ENCODE data around the gene GPRC5D.

GPRC5D gene

DNA sequence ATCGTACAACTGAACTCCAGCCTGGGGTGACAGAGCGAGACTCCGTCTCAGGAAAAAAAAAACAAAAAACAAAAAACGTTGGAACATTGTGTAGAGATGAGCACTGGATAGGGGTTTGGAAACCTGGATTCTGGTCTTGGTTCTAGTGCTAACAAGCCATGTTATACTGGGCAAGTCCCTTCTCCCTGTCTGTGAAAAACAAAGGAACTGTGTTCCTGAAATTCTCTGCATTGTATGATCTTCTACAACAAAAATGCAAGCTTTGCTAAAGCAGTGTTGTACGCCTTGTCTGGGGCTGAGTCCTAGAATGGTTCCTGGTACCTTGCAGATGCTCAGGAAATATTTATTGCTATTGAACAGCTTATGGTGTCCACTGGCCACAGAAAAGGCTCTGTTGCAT is 13.4 kb downstream of the GPRC5D start:
- H3K79me2 ChIP-seq (ENCODE audit: insufficient read depth, low read depth) = no peaks in the 10 kb centered on the region
- H3K4me3 ChIP-seq (IDR thresholded peaks at IDR 0.05; ENCODE audit: insufficient read depth, low read depth, low read length) = no peak overlapping the region
- H3K4me1 ChIP-seq (ENCODE audit: low read depth, poor library complexity, severe bottlenecking) = no peaks in the 10 kb centered on the region
- no peak overlapping the region for H3K27ac ChIP-seq
- H3K4me2 ChIP-seq = no peak overlapping the region
- TF ChIP-seq, protein P1, sequence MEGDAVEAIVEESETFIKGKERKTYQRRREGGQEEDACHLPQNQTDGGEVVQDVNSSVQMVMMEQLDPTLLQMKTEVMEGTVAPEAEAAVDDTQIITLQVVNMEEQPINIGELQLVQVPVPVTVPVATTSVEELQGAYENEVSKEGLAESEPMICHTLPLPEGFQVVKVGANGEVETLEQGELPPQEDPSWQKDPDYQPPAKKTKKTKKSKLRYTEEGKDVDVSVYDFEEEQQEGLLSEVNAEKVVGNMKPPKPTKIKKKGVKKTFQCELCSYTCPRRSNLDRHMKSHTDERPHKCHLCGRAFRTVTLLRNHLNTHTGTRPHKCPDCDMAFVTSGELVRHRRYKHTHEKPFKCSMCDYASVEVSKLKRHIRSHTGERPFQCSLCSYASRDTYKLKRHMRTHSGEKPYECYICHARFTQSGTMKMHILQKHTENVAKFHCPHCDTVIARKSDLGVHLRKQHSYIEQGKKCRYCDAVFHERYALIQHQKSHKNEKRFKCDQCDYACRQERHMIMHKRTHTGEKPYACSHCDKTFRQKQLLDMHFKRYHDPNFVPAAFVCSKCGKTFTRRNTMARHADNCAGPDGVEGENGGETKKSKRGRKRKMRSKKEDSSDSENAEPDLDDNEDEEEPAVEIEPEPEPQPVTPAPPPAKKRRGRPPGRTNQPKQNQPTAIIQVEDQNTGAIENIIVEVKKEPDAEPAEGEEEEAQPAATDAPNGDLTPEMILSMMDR (conservative IDR thresholded peaks at IDR 0.05; ENCODE audit: low read depth, low read length) = no peak
- no peaks in the 10 kb centered on the region for H3K27me3 ChIP-seq (ENCODE audit: insufficient read depth, low read depth)
- no peaks in the 10 kb centered on the region for H4K20me1 ChIP-seq (ENCODE audit: insufficient read depth)
- H2AFZ ChIP-seq (ENCODE audit: low read depth) = no peak overlapping the region
- no peak overlapping the region for H3K9ac ChIP-seq
- H3K36me3 ChIP-seq (ENCODE audit: insufficient read depth) = no peaks in the 10 kb centered on the region

DNA sequence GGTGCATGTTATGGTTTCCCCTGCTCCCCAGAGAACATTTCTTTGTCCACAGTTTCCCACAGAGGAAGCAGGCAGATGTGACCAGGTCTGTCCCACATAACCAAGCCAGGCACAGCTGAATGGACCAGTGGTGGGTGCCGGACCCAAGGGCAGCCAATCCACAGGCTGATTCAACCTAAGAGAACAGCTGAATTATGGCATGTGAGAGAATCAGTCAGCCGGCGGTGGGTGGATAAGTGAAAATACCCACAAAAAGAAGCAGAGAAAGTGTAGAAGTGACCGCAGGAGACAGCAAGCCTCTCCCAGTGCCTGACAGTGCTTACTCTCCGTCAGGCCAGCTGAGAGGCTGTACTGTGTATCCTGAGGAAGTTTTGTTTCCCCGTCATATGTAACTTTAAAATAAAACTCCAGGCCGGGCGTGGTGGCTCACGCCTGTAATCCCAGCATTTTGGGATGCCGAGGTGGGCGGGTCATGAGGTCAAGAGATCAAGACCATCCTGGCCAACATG is 14.9 kb downstream of the GPRC5D start:
- no peak overlapping the region for H3K9ac ChIP-seq
- H3K4me1 ChIP-seq (ENCODE audit: low read depth, poor library complexity, severe bottlenecking) = no peaks in the 10 kb centered on the region
- TF ChIP-seq, protein P1 (conservative IDR thresholded peaks at IDR 0.05; ENCODE audit: low read depth, low read length) = no peak
- no peaks in the 10 kb centered on the region for H3K36me3 ChIP-seq (ENCODE audit: insufficient read depth)
- H3K27ac ChIP-seq = no peak overlapping the region
- H3K4me3 ChIP-seq (IDR thresholded peaks at IDR 0.05; ENCODE audit: insufficient read depth, low read depth, low read length) = no peak overlapping the region
- no peaks in the 10 kb centered on the region for H3K27me3 ChIP-seq (ENCODE audit: insufficient read depth, low read depth)
- H3K79me2 ChIP-seq (ENCODE audit: insufficient read depth, low read depth) = no peaks in the 10 kb centered on the region
- H2AFZ ChIP-seq (ENCODE audit: low read depth) = no peak overlapping the region
- no peak overlapping the region for H3K4me2 ChIP-seq
- H4K20me1 ChIP-seq (ENCODE audit: insufficient read depth) = no peaks in the 10 kb centered on the region

DNA sequence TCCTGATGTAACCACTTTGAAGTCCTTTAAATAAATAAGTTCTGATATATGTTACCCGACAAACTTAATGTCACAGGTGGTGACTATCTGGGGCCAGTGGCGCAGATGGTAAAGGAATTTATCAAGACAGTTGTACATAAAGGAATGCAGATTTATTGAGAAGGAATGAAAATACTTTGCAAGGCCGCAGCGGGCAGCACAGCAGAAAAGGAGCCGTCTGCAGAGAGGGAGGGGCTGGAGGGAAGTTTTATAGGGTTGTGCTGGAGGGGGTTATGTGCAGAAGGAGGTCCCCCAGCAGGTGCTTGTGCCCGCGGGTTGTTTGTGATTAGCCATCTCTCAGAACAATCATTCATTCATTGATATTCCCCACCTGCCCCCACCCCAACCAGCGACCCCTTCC is 17.4 kb downstream of the GPRC5D start:
- no peaks in the 10 kb centered on the region for H3K27me3 ChIP-seq (ENCODE audit: insufficient read depth, low read depth)
- TF ChIP-seq, protein P1 (conservative IDR thresholded peaks at IDR 0.05; ENCODE audit: low read depth, low read length) = no peak
- H3K36me3 ChIP-seq (ENCODE audit: insufficient read depth) = no peaks in the 10 kb centered on the region
- H3K79me2 ChIP-seq (ENCODE audit: insufficient read depth, low read depth) = no peaks in the 10 kb centered on the region
- H4K20me1 ChIP-seq (ENCODE audit: insufficient read depth) = no peaks in the 10 kb centered on the region
- H2AFZ ChIP-seq (ENCODE audit: low read depth) = no peak overlapping the region
- H3K4me3 ChIP-seq (IDR thresholded peaks at IDR 0.05; ENCODE audit: insufficient read depth, low read depth, low read length) = no peak overlapping the region
- no peak overlapping the region for H3K9ac ChIP-seq
- no peaks in the 10 kb centered on the region for H3K4me1 ChIP-seq (ENCODE audit: low read depth, poor library complexity, severe bottlenecking)
- H3K4me2 ChIP-seq = no peak overlapping the region
- no peak overlapping the region for H3K27ac ChIP-seq

DNA sequence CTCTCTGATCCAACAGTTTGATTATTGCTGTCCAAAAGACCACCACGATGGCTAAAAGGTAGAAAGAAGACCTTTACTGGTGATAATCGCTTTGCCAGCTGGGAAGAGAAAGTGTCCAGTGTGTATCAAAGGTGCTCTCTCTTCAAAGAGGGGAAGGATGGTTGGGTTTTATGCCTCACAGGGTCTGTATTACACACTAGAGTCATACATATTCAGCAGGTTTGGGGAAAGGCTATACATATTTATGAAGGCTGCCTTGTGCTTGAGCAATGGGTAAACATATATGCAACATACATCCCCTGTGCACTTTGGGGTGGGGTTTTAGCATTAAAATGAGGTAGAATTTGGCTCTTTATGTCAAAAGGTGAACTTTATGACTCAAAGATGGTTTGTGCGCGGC is 18.2 kb downstream of the GPRC5D start:
- no peak overlapping the region for H2AFZ ChIP-seq (ENCODE audit: low read depth)
- H4K20me1 ChIP-seq (ENCODE audit: insufficient read depth) = no peaks in the 10 kb centered on the region
- H3K79me2 ChIP-seq (ENCODE audit: insufficient read depth, low read depth) = no peaks in the 10 kb centered on the region
- H3K4me2 ChIP-seq = no peak overlapping the region
- TF ChIP-seq, protein P1 (conservative IDR thresholded peaks at IDR 0.05; ENCODE audit: low read depth, low read length) = no peak
- H3K4me3 ChIP-seq (IDR thresholded peaks at IDR 0.05; ENCODE audit: insufficient read depth, low read depth, low read length) = no peak overlapping the region
- H3K9ac ChIP-seq = no peak overlapping the region
- H3K27me3 ChIP-seq (ENCODE audit: insufficient read depth, low read depth) = no peaks in the 10 kb centered on the region
- no peaks in the 10 kb centered on the region for H3K36me3 ChIP-seq (ENCODE audit: insufficient read depth)
- no peak overlapping the region for H3K27ac ChIP-seq
- no peaks in the 10 kb centered on the region for H3K4me1 ChIP-seq (ENCODE audit: low read depth, poor library complexity, severe bottlenecking)

Data from KMS-11 (cell line).